CD4-positive, alpha-beta T cell treated with Interleukin-17A for 4 hours (primary cell): ENCODE measurements around the gene SORD.
A peak's percentile ranks its signal among the peaks of the same experiment; 100 is the strongest.

Experiments
- DNase-seq: peaks from one replicate; pipeline ENCODE4 v3.0.0-alpha.2; 2020; ENCODE audit warnings: mixed read lengths

The SORD gene

GRCh38 chr15:45118131-45118588 is 95.2 kb downstream of the SORD start:
- peak; percentile 86 for DNase-seq

GRCh38 chr15:45118996-45119395 is 96.0 kb downstream of the SORD start:
- no peak for DNase-seq

DNA sequence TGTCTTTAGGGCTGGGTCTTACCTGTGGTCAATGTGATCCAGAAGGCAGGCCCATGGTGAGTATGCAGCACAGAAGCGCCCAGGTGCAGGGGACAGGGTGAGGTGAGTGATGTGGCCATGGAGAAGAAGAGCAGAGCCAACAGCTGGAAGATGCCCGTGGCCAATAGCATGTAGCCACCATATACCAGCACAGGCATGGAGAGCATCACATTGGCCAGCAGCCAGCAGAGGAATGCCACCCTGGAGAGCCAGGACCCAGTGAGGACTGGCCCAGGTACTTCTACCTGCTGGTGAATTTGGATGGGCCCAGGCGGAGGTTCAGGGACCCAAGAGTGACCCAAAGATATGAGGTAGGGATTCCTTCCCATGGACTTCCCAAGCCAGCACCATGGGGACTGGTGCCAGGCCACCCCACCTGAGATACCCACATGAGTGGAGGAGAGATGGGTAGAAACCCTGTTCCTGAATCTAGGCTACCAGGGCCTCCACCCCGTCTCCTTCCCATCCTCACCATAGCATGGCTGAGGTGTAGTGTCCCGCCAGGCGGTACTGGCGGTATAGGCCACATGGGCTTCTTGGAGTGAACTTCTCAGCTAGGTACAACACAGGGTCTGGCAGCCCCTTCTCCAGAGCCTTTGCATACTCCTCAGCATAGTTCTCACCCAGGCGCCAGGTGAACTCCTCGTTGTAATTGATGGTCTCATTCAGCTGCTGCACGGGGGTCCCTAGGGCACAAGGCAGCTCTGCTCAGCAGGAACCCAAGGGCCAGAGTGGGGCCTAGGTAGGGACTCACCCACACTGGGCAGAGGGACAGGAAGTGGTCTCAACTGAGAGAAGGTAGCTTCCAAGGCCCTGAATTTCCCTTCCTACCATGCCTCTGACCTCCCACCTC is 97.3 kb downstream of the SORD start:
- DNase-seq = no peak

DNA sequence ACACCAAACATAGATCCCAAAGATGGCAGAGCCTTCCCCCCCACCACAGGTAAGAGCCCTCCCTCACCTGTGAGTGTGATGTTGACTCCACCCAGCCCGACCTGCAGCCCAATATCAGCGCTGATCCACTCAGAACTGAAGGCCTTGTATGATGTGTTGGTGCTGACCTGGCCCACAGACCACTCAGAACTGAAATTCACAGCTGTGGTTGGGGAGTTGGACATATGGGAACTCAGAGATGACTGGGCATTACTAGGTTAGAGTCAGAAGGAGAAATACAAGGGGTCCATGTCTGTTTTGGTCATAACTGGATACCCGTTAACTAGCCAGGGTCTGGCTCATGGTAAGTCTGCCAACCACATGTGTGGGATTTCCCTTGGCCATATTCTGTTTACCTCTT is 98.0 kb downstream of the SORD start:
- DNase-seq = no peak

GRCh38 chr15:45121706-45122417 is 98.9 kb downstream of the SORD start:
- no peak for DNase-seq

DNA sequence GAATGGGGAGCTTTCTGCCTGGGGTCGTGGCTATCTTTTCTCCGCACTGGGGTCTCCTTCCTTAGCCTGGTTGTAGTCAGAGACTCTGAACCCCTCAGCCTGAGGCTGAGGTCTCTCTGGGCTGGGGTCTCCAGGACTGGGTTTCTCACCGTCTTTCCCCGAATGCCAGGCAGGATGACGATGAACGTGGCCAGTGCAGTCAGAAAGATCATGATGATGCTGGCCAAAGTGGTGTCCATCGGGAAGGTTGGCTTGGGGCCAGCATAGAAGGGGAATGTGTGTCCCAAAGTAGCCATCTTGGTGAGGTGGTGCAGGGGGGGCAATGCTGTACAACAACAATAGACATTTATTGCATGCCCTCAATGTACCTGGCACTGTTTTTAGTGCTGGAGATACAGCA is 99.7 kb downstream of the SORD start:
- DNase-seq = no peak

DNA sequence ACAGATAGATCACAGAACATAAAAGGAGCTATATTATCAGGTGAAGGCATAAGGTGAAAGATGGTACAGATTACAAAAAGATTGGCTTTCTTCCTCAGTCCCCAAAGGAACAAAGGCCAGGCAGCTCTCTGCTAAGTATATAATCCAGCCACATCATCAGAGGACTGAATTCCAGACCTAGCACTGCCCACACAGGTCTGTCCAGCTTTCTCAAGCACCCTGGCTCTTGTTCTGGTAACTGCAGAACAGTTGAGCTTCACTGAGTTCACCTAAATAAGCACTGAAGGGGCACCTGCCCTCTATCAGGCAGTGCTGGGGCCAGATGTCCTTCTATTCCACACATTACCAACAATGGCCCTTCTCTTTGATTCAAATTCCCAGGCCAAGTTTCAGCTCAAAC is 100.4 kb downstream of the SORD start:
- no peak for DNase-seq

- peak; percentile 63 for DNase-seq
Observed at GRCh38 chr15:45126535-45127158, 103.7 kb downstream of the SORD start.
